ENCODE measurements around the gene PTPRN2. TPM values are rescaled to one million over a fixed set of nuclear protein-coding genes. Genes with fewer than 3 reads are reported as not detected.

PTPRN2 gene
- total RNA-seq, 4 donors from 2014 or later: 2.0 to 9.5 (median 2.6) TPM

- TF ChIP-seq CTCF (IDR thresholded peaks at IDR 0.05): no peak
- ATAC-seq (ENCODE audit: low FRiP score) (no peak), DNase-seq (ENCODE audit: low spot score) (no peak)
Observed at GRCh38 chr7:158602905-158603772, 15.5 kb upstream of the PTPRN2 start.

- ATAC-seq (ENCODE audit: low FRiP score) (no peak), DNase-seq (ENCODE audit: low spot score) (no peak)
- no peak for TF ChIP-seq CTCF (IDR thresholded peaks at IDR 0.05)
Observed at GRCh38 chr7:158602041-158602440, 14.4 kb upstream of the PTPRN2 start.

- TF ChIP-seq CTCF (IDR thresholded peaks at IDR 0.05): no peak
- ATAC-seq (ENCODE audit: low FRiP score) (no peak), DNase-seq (ENCODE audit: low spot score) (no peak)
Observed at GRCh38 chr7:158601090-158601489, 13.5 kb upstream of the PTPRN2 start.

GRCh38 chr7:158596745-158597144 lies 9.1 kb upstream of the PTPRN2 start:
- DNase-seq (ENCODE audit: low spot score): no peak
- no peak for ATAC-seq (ENCODE audit: low FRiP score)
- TF ChIP-seq CTCF (IDR thresholded peaks at IDR 0.05): no peak

GRCh38 chr7:158596309-158596708 lies 8.7 kb upstream of the PTPRN2 start:
- ATAC-seq (ENCODE audit: low FRiP score): no peak
- no peak for TF ChIP-seq CTCF (IDR thresholded peaks at IDR 0.05)
- no peak for DNase-seq (ENCODE audit: low spot score)

- ATAC-seq (ENCODE audit: low FRiP score) (peak; percentile 90), DNase-seq (ENCODE audit: low spot score) (no peak)
- no peak for TF ChIP-seq CTCF (IDR thresholded peaks at IDR 0.05)
Observed at GRCh38 chr7:158595068-158595467, 7.4 kb upstream of the PTPRN2 start.

GRCh38 chr7:158592541-158592940 lies 4.9 kb upstream of the PTPRN2 start:
- no peak for ATAC-seq (ENCODE audit: low FRiP score)
- DNase-seq (ENCODE audit: low spot score): no peak
- no peak for TF ChIP-seq CTCF (IDR thresholded peaks at IDR 0.05)

Measured in omental fat pad (tissue), 4 donors.